Adrenal gland (tissue), 5 donors: Measurements from ENCODE around the gene RPTOR.

Source experiments
- CTCF ChIP-seq, 6 experiments: fragments of 450-650 bp in 4 of 6; fragments of 200-600 bp in 2 of 6; sonication (generic) in 1 of 6; IDR thresholded peaks; 1 replicate in 5 of 6; 2 replicates in 1 of 6; pipeline versions ENCODE4 v1.5.1 to v1.8.0; 2016 to 2021; ENCODE audit warnings: antibody characterized with exemption in 6 of 6, mild to moderate bottlenecking in 2 of 6, moderate library complexity in 1 of 6
- POLR2A ChIP-seq, 2 donors: fragments of 450-650 bp; IDR thresholded peaks; one replicate each; pipeline ENCODE4 v1.6.1; 2017; ENCODE audit warnings: antibody characterized with exemption in 2 of 2, mild to moderate bottlenecking in 2 of 2, moderate library complexity in 1 of 2
- donor health status: DM: no; HTN: no; CAD: no.

GRCh38 chr17:80856863-80857755 lies 312.5 kb downstream of the RPTOR start:
- no peak for TF ChIP-seq CTCF (IDR thresholded peaks at IDR 0.05)
- no peak for TF ChIP-seq POLR2A (IDR thresholded peaks at IDR 0.05)
